Progenitor cell of endocrine pancreas (in vitro differentiated cells): ENCODE results near the gene TPBGL. TPM values are rescaled to one million over a fixed set of nuclear protein-coding genes. Genes with fewer than 3 reads are reported as not detected.

Source experiments
- DNase-seq: peaks from one replicate; pipeline ENCODE4 v3.0.0; 2021; ENCODE audit warnings: low spot score; ENCODE audit not compliant: unreplicated experiment
- H3K27ac Mint-ChIP-seq: 2 replicates; pipeline ENCODE4 v1.8.0; 2021; ENCODE audit warnings: mild to moderate bottlenecking, moderate library complexity, mixed read lengths
- H3K27me3 Mint-ChIP-seq: 2 replicates; pipeline ENCODE4 v1.8.0; 2021; ENCODE audit warnings: mixed read lengths
- H3K36me3 Mint-ChIP-seq: 2 replicates; pipeline ENCODE4 v1.8.0; 2022; ENCODE audit warnings: mixed read lengths; ENCODE audit not compliant: insufficient read depth
- H3K4me1 Mint-ChIP-seq: 2 replicates; pipeline ENCODE4 v1.8.0; 2021; ENCODE audit warnings: low read depth, mixed read lengths
- H3K4me3 Mint-ChIP-seq: 2 replicates; pipeline ENCODE4 v1.8.0; 2021; ENCODE audit warnings: low read depth, mild to moderate bottlenecking, moderate library complexity, mixed read lengths
- H3K9me3 Mint-ChIP-seq: 2 replicates; pipeline ENCODE4 v1.8.0; 2021; ENCODE audit warnings: low read depth, mixed read lengths
- CTCF ChIP-seq: fragments of 200-600 bp; sonication (generic); IDR thresholded peaks from one replicate; pipeline ENCODE4 v1.5.0; 2021; ENCODE audit warnings: antibody characterized with exemption, mild to moderate bottlenecking; ENCODE audit not compliant: unreplicated experiment
- total RNA-seq: library from RNA; stranded (reverse); gene quantifications from 2 replicates; pipeline ENCODE4 v1.2.1, GENCODE V29; 2021

TPBGL gene
- total RNA-seq, 1 donor from 2014 or later = not detected

- no peak for TF ChIP-seq CTCF
- H3K4me1 Mint-ChIP-seq = peaks cover 2% of the 10 kb centered on the region
- H3K27ac Mint-ChIP-seq = no peak overlapping the region
- no peak for DNase-seq
- no peaks in the 10 kb centered on the region for H3K36me3 Mint-ChIP-seq
- no peaks in the 10 kb centered on the region for H3K27me3 Mint-ChIP-seq
- no peak overlapping the region for H3K4me3 Mint-ChIP-seq
- H3K9me3 Mint-ChIP-seq = no peaks in the 10 kb centered on the region
Measured at GRCh38 chr11:75289511-75289760, 48.9 kb downstream of the TPBGL start.

GRCh38 chr11:75289919-75290318 lies 49.3 kb downstream of the TPBGL start:
- H3K27ac Mint-ChIP-seq = no peak overlapping the region
- peaks cover 2% of the 10 kb centered on the region for H3K4me1 Mint-ChIP-seq
- no peaks in the 10 kb centered on the region for H3K36me3 Mint-ChIP-seq
- no peak for DNase-seq
- TF ChIP-seq CTCF = no peak
- H3K27me3 Mint-ChIP-seq = no peaks in the 10 kb centered on the region
- no peaks in the 10 kb centered on the region for H3K9me3 Mint-ChIP-seq
- H3K4me3 Mint-ChIP-seq = no peak overlapping the region

GRCh38 chr11:75291741-75292140 lies 51.2 kb downstream of the TPBGL start:
- Mint-ChIP-seq H3K4me3 (no peak overlapping the region), H3K36me3 (peaks cover 4% of the 10 kb centered on the region), H3K4me1 (peaks cover 2% of the 10 kb centered on the region), H3K9me3 (no peaks in the 10 kb centered on the region), H3K27ac (no peak overlapping the region), H3K27me3 (no peaks in the 10 kb centered on the region)
- DNase-seq = no peak
- no peak for TF ChIP-seq CTCF

- peaks cover 3% of the 10 kb centered on the region for H3K9me3 Mint-ChIP-seq
- H3K27ac Mint-ChIP-seq = no peak overlapping the region
- H3K4me1 Mint-ChIP-seq = peaks cover 2% of the 10 kb centered on the region
- no peak for TF ChIP-seq CTCF
- no peak for DNase-seq
- H3K4me3 Mint-ChIP-seq = no peak overlapping the region
- peaks cover 4% of the 10 kb centered on the region for H3K36me3 Mint-ChIP-seq
- no peaks in the 10 kb centered on the region for H3K27me3 Mint-ChIP-seq
Measured at GRCh38 chr11:75292943-75293342, 52.4 kb downstream of the TPBGL start.

Other genes starting within 250 kb of the TPBGL start
- not detected in 2 replicates for gene OR2AT4, start 143.9 kb upstream of the TPBGL start, total RNA-seq
- 6.6 and 7.3 TPM in 2 replicates for gene SLCO2B1, start 89.7 kb upstream of the TPBGL start, total RNA-seq
- gene ARRB1, start 110.9 kb downstream of the TPBGL start, total RNA-seq = 32.5 and 36.0 TPM in 2 replicates
- 2,637 and 2,682 TPM in 2 replicates for gene RPS3, start 158.7 kb downstream of the TPBGL start, total RNA-seq
- gene KLHL35, start 192.4 kb downstream of the TPBGL start, total RNA-seq = 0.55 and 1.2 TPM in 2 replicates